Measurements from ENCODE around the gene CLHC1.

CLHC1 gene

DNA sequence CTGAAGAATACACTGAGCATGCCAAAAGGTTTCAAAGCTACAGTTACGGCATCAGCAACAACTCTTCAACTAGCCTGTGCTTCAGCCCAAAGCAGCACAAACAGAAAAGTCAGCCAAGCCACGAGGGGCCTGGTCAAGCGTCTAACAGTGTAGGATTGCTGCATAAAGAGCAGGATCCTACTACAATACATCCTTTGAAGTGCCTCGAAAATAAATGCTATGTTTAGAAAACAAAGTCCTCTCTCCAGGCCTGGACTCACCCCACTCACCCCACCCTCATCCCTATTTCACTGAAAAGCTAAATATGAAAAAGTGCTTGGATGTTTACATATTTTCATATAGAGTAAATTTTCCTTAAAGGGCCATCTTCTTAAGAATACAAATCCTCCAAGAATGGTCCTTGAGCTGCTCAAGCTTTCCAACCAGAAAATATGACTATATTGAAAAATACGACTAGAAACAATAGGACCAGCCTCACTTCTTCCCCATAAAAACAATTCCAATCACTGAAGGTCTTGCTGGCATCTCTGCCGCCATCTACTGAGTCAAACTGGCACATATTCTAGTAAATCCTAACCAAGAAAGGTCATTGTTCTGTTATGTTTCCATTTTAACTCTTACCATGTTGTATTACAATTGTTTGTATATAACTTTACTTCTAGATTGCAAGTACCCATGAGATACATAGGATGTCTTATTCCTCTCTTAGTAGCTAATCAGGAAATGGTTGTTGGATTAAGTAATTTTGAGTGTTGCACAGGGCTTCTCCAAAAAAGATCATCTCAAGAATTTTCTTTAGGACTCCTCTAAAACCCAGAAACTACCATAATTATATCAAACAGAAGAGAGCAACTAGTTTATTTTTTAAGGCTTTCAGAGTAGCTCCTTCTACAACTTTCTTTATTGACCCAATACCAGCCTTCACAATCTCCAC, 63.6 kb downstream of the CLHC1 start:
- peak; percentile 21 for DNase-seq

DNA sequence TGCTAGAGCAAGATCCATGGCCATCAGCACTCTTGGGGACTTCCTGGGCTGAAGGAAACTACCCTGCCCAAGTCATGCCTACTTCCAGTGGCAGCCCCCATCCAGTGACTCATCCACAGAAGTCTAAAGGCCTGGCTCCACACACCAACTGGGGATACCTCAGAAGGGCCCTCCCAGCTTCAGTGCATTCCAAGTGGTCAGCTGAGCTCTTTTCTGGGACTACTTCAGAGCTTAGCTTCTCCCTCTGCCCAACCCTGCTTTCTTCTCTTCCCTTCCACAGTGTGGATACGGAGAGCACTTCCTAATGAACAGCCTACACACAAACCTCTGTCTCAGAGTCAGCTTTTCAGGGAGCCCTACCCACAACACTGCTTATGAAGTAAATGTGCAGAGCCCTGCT, 66.5 kb downstream of the CLHC1 start:
- DNase-seq = no peak

DNA sequence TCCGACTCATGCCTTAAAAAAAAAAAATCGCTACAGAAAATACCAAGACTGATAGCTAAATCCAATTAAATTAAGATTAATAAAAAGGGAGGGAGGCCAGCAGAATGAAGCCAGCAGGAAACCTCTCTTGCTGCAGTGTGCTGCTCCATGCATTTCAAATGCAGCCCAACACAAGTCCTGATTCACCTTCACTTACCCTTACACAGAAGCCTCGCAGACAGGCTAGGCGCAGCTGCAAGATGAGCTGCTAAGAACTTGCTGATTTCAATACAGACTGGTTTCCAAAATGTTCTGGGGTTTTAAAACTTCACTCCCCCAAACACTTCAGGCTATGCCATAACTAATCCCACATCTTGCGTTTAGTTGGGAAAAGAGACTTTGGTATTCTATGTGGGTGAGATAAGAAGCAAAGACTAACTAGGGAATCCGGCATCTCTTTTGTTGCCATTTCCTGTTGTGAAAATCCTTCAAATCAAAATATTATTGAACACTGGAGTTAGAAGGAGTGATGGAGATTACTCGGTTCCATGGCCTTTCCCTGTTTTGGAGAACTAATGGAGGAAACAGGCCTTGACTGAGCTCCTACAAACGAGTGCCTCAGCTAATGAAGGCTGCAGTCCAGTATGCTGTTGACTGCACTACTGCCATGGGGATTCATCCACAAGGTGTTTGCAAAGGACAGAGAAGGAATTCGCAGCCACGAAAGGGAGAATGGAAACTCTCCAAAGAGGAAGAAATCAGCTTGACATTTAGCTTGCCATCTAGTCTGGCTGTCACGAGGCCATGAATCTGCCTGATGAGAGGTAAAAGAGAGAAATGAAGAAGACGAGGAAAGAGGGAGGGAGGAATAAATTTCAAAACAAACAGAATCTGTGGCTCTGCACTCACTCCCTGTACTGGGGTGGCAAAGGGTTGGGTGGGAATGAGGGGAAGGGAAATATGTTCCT, 67.3 kb downstream of the CLHC1 start:
- no peak for DNase-seq

- no peak for DNase-seq
Observed at GRCh38 chr2:55163941-55164390, 68.1 kb downstream of the CLHC1 start.

GRCh38 chr2:55163274-55163721, 68.8 kb downstream of the CLHC1 start:
- no peak for DNase-seq

DNA sequence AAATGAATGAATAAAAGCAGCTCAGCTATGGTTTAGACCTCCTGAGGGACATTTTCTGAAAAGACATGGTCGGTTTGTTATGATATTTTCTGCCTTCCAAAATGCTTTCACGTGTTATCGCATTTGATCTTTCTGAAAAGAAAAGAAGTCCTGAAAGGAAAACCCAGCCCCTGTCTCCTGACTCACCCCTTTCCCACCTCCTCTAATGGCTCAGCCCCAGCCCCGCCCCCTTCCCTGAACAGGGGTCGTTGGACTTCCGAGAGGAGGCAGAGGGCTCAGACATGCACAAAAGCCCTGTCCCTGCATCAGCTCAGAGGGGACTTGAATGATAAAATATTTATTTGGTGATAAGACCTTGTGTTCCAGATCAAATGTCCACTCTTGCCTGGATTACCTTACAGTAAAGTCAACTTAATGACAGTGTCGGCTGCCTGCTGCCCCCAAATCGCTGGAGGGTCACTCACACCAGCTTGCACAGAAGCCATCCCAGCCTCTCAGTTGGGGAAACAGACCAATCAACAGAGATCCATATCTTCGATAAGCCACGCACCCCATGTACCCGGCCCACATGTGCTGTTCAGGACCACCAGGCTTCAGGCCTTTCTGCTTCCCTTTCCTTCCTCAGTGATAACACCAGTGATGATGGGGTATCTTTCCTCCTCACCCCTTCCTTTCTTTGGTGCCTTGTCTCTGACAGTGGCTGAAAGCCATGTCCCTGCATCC, 69.6 kb downstream of the CLHC1 start:
- no peak for DNase-seq

DNA sequence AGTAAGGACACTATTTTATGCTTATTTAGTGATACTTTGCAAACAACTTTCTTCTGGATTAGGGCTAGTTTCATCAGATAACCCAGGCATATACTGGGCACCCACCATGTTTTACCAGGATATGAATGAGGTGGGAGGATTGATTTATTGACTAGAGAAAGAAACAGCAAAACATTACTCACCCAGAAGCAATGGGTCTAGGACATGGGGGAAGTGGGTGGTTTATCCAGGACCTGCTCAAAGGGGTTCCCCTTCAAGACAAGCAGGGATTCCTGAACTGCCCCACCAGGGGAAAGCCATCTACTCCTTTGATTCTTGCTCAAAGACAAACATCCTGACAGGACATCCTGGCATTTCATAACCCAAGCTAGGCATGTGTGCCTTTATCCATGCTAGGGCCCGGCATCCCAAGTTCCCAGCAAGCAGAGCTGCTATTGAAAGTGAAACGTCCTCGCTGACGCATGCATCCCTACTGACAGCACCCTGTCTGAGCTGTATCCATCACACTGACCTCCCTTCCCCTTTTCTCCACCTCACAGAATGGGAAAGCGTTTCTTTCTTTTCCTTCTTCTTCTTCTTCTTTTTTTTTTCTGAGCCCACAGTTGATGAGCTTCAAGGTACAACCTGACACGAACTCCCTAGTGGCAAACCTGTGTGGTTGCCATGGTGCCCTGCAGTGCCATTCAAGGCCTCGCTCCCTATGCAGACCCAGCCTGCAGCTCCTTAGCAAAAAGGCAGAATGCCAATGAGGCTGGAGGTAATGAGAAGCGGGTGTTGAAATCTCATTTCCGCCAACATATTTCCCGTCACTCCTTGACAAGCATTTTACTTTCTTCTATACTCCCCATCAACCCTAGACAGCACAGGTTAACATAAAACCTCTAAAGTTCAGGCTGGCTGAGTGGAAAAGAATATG, 70.5 kb downstream of the CLHC1 start:
- DNase-seq = no peak

DNA sequence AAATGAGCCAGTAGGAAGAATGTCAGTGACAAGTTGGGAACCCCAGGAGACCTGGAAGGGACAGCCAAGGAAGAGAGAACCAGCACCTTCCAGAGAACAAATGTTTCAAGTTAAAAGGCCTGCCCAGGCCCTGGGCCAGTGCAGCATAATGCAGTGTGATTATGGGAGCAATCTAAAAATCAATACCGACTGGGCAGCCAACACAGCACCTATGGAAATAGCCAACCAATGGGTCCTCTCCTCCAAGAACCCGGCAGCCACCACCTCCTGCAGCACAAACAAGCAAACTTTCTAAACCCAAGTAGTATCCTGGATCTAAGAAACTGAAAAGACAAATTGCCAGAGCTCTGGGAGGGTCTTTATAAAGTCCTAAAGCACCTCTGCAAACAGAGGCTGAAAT, 71.7 kb downstream of the CLHC1 start:
- DNase-seq = no peak

DNA sequence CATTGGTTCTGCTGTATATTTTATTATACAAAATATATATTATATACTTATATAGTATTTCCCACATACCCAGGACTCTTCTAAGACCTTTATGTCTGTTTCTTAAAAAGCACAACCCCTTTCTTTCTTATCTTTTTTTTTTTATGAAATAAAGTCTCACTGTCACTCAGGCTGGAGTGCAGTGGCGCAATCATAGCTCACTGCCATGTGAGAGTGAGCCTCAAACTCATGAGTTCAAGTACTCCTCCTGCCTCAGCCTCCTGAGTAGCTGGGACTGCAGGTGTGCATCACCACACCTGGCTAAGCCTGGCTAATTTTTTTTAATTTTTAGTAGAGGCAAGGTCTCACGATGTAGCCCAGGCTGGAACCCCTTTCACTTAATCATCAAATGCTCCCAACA, 72.3 kb downstream of the CLHC1 start:
- no peak for DNase-seq

DNA sequence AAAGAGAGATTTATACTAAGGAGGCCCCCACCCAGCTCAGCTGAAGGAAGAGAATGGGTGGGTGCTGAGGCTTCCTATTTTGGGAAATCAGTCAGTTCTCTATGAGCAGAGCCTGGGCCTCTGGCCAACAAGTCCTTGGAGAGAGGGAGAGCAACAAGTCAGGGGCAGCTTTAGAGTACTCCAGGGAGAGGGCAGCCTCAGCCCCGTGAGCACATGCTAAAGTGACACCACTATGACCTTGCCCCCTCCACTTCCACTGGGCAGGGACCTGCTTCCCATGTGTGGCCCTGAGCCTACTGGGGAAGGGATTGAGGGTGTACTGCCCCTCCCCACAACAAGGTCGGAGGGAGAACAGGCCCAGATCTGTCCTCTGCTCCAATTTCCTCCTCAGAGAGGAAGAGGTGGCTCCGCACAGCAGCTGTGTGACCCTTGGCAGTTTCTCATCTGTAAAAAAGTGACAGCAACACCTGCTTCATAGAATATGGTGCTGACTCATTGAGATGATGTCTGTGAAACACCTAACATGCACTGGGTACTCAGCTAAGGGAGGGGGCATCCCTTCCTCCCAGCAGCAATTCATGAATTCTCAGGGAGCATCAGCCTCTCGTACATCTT, 72.9 kb downstream of the CLHC1 start:
- DNase-seq = no peak

DNA sequence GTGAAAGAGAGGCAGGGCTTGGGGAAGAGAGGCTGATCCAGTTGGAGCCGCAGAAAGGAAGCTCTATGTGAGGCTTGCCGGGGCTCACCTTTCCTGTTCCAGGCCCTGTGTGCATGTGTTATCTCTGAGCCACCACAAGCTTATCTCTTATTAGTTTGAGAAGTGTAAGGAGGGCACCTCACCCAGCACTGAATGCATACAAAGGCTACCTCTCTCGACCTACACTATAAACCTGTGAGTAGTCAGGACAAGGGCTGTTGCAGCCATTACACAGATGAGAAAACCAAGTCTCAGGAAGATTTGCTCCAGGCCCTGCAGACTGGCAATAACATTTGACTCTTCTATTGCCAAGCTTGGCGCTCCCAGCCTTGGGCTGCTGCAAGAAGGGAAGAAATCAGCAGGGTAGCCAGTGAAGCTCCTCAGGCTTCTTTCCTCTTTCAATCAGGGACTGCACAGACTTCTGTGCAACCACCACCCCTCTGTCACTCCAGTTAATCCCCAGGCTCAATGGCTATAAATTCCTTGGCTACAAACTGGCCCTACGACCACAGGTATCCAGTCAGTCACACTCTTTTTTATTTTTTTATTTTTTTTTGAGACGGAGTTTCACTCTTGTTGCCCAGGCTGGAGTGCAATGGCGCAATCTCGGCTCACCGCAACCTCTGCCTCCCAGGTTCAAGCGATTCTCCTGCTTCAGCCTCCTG, 73.8 kb downstream of the CLHC1 start:
- DNase-seq = no peak

- no peak for DNase-seq
Observed at GRCh38 chr2:55157474-55157884, 74.6 kb downstream of the CLHC1 start.

GRCh38 chr2:55156984-55157383, 75.1 kb downstream of the CLHC1 start:
- no peak for DNase-seq

DNA sequence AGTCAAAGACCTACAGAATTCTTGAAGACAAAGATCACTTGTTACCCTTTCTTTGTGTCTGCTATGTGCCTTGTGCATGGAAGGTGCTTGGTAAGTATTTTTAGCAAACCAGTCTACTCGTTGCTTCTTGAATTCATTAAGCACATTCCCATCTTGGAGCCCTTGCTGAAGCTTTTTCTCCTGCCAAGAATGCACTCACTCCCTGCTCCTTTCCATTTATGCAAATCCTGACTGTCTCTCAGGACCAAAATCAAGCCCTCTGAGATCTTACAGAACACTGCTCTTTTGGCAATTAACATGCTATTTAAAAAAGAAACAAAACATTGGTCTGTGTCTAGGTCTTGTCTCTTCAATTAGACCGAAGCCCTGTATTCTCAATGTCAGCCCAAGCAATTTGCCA, 75.8 kb downstream of the CLHC1 start:
- no peak for DNase-seq

DNA sequence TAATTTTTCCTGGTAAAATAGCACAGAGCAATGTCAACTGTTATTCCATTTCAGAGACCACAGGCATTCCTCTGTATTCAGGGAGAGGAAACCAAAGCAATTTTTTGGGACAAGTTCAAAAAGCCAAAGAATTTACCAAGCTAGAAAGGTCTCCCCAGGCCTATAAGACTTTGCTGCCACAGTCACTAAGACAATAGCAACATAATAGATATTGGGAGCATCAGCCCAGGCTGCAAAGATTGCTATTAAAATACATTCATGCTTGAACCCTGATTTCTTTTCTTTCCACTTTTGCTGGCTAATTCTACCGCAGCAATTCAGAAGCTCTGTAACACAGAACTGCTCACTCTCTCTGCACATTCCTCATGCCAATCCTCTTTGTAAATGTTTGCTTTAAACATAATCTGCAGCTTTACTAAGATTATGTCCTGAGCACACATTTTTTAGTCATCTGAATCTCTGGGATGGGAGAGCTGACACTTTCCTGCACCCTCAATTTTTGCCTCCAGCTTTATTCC, 76.3 kb downstream of the CLHC1 start:
- DNase-seq = no peak

- no peak for DNase-seq
Observed at GRCh38 chr2:55155206-55155605, 76.9 kb downstream of the CLHC1 start.

- no peak for DNase-seq
Observed at GRCh38 chr2:55154525-55155030, 77.5 kb downstream of the CLHC1 start.

- no peak for DNase-seq
Observed at GRCh38 chr2:55153584-55154299, 78.4 kb downstream of the CLHC1 start.

All from activated T-cell treated with anti-CD3 and anti-CD28 coated beads, Interleukin-2, amount 50 U/mL, for 1 hour (primary cell).